ENCODE measurements around the gene GATAD2B.

GRCh38 chr1:153956997-153957715, 34.4 kb upstream of the GATAD2B start:
- TF ChIP-seq CHD4 (IDR thresholded peaks at IDR 0.05; ENCODE audit: borderline replicate concordance) = no peak
- TF ChIP-seq FOSL2 (IDR thresholded peaks at IDR 0.05) = no peak
- no peak for TF ChIP-seq FOSL2 (CRISPR knock-in tag; IDR thresholded peaks at IDR 0.05)
- no peak for TF ChIP-seq CTCF (IDR thresholded peaks at IDR 0.05)
- TF ChIP-seq ESRRA (IDR thresholded peaks at IDR 0.05; ENCODE audit: borderline replicate concordance, low read length) = no peak
- no peak for TF ChIP-seq EP300 (IDR thresholded peaks at IDR 0.05)
- no peak for TF ChIP-seq CEBPB (IDR thresholded peaks at IDR 0.05)
- no peak for TF ChIP-seq POLR2A (IDR thresholded peaks at IDR 0.05; ENCODE audit: low read length)
- no peak for TF ChIP-seq RAD21 (conservative IDR thresholded peaks at IDR 0.05 in 1 of 2, IDR thresholded peaks at IDR 0.05 in 1 of 2)
